ENCODE results near the gene LMBRD2. TPM values are rescaled to one million over a fixed set of nuclear protein-coding genes. Genes with fewer than 3 reads are reported as not detected.

LMBRD2 gene
- total and polyA plus RNA-seq, 2 of the 8 experiments (the other 6 are each of a cell fraction or from before 2014, with no cell fraction given): 1.1 to 4.1 TPM

DNA sequence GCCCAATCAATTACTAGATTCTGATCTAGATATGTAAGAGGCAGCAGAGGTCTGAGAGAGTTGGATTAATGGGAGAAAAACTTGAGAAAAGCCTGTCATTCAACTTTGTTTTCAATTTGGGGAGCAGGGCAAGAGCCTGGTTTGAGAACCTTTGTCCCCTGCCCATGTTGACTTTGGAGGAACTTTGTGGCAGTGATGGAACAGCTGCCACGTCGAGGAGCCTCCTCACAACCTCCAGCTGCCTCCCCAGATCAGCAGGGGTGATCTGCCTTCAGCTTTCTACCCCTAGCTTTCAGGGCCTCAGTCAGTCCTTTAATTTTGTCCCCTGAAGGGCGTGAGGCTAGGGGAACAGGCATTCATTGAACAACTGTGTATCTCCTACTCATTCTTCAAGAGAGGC, 8.9 kb upstream of the LMBRD2 start:
- Histone ChIP-seq H3K23me2 (ENCODE audit: low read depth, low read length) (no peaks in the 10 kb centered on the region), H2AFZ (ENCODE audit: low read length) (no peak overlapping the region), H2BK120ac (replicated peaks; ENCODE audit: low read depth, low read length) (no peak overlapping the region), H4K91ac (replicated peaks; ENCODE audit: insufficient read length, low read length) (no peak overlapping the region), H2BK15ac (ENCODE audit: low read length) (no peak overlapping the region), H4K8ac (ENCODE audit: extremely low read depth, insufficient read depth, low read length) (no peak overlapping the region), H3K36me3 (ENCODE audit: control insufficient read depth in 2 of 4, insufficient read depth in 4 of 4, low read length in 3 of 4) (peaks cover 2 to 74% (median 44%) of the 10 kb centered on the region in 4 experiments; a peak in 7 of 8 replicates), H3K18ac (ENCODE audit: extremely low read depth, low read length) (no peak overlapping the region), H3K79me2 (ENCODE audit: control insufficient read depth in 1 of 2, insufficient read depth in 2 of 2, low read length in 2 of 2) (peaks cover 0 to 35% of the 10 kb centered on the region in 2 experiments; a peak in 2 of 4 replicates), H3K9ac (replicated peaks in 1 of 4; ENCODE audit: extremely low read depth in 1 of 4, low read depth in 3 of 4, low read length in 3 of 4) (no peak overlapping the region; a peak in 1 of 7 replicates), H2AK5ac (ENCODE audit: low read depth, low read length) (no peak overlapping the region), H3K27me3 (replicated peaks in 1 of 4; ENCODE audit: control insufficient read depth in 3 of 4, extremely low read depth in 1 of 4, insufficient read depth in 3 of 4, low read length in 3 of 4) (no peaks in the 10 kb centered on the region), H3K14ac (ENCODE audit: insufficient read length) (no peak overlapping the region), H3K4ac (replicated peaks; ENCODE audit: insufficient read length, low read depth, low read length) (no peak overlapping the region), H3K4me1 (replicated peaks in 1 of 4; ENCODE audit: control insufficient read depth in 3 of 4, insufficient read depth in 4 of 4, low read length in 3 of 4) (no peaks in the 10 kb centered on the region), H4K20me1 (replicated peaks in 1 of 2; ENCODE audit: control insufficient read depth in 1 of 2, insufficient read depth in 2 of 2, low read length in 2 of 2) (peaks cover 0 to 7% of the 10 kb centered on the region in 2 experiments), H2BK20ac (ENCODE audit: low read length) (no peak overlapping the region), H3K79me1 (ENCODE audit: low read depth, low read length) (peaks cover 4% of the 10 kb centered on the region), H3K23ac (ENCODE audit: insufficient read length) (no peak overlapping the region), H3K4me3 (ENCODE audit: extremely low read depth in 1 of 4, insufficient read depth in 2 of 4, low read depth in 3 of 4, low read length in 4 of 4) (no peak overlapping the region), H2BK12ac (ENCODE audit: low read depth, low read length) (no peak overlapping the region), H3K9me3 (ENCODE audit: insufficient read depth in 2 of 2, low read depth in 1 of 2, low read length in 1 of 2) (no peaks in the 10 kb centered on the region), H3K56ac (replicated peaks; ENCODE audit: insufficient read length, low read depth, low read length) (no peak overlapping the region), H4K5ac (ENCODE audit: insufficient read length, low read depth, low read length) (no peak overlapping the region), H3K4me2 (ENCODE audit: insufficient read depth in 1 of 2, low read depth in 2 of 2, low read length in 2 of 2) (no peak overlapping the region), H2BK5ac (ENCODE audit: low read depth, low read length) (no peak overlapping the region), H3K27ac (ENCODE audit: low read depth, low read length) (no peak overlapping the region)
- ChIA-PET CTCF (ENCODE audit: partially characterized antibody) (interaction anchor here (0.9 to 1.3 kb wide), 4 partner anchors 9 to 197 kb away, joined by 3 read pairs; partner anchors contain the start of genes LMBRD2 and SKP2), POLR2A (ENCODE audit: partially characterized antibody) (no interaction called here)
- DNase-seq (ENCODE audit: low read depth in 1 of 2, low spot score in 2 of 2) (no peak), FAIRE-seq (no peak)
- WGBS, 2 experiments (ENCODE audit: extremely low coverage in 1 of 2, insufficient coverage in 1 of 2, insufficient read length in 1 of 2, insufficient replicate concordance in 2 of 2, low coverage in 1 of 2, low lambda C conversion rate in 2 of 2, missing lambda C conversion rate in 1 of 2): 89% methylated on average over 3 of the region's 3 CpGs; no CpG with 5 or more reads in 1 of the 2 experiments
- TF ChIP-seq SUZ12 (IDR thresholded peaks at IDR 0.05; ENCODE audit: low read length) (no peak), CEBPB (IDR thresholded peaks at IDR 0.05; ENCODE audit: low read depth, low read length) (no peak), ZNF274 (IDR thresholded peaks at IDR 0.05; ENCODE audit: borderline replicate concordance, extremely low read depth, low read length) (no peak), KDM5A (IDR thresholded peaks at IDR 0.05; ENCODE audit: low read length) (no peak), JUND (IDR thresholded peaks at IDR 0.05; ENCODE audit: low read length) (no peak)
- TF ChIP-seq, protein P1, sequence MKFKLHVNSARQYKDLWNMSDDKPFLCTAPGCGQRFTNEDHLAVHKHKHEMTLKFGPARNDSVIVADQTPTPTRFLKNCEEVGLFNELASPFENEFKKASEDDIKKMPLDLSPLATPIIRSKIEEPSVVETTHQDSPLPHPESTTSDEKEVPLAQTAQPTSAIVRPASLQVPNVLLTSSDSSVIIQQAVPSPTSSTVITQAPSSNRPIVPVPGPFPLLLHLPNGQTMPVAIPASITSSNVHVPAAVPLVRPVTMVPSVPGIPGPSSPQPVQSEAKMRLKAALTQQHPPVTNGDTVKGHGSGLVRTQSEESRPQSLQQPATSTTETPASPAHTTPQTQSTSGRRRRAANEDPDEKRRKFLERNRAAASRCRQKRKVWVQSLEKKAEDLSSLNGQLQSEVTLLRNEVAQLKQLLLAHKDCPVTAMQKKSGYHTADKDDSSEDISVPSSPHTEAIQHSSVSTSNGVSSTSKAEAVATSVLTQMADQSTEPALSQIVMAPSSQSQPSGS (IDR thresholded peaks at IDR 0.05; ENCODE audit: low read length): no peak

All from H1 (cell line).